Measurements from ENCODE around the gene CXCR4. TPM values are rescaled to one million over a fixed set of nuclear protein-coding genes. Genes with fewer than 3 reads are reported as not detected.

Gene CXCR4
- total RNA-seq, 1 experiment from 2014 or later, result 1.3 TPM

- H3K4me1 Mint-ChIP-seq, result no peaks in the 10 kb centered on the region
- no peaks in the 10 kb centered on the region for H3K36me3 Mint-ChIP-seq
- no peak overlapping the region for H3K4me3 Mint-ChIP-seq
- TF ChIP-seq TEAD1 (CRISPR knock-in tag; IDR thresholded peaks at IDR 0.05) (no peak), AR (CRISPR knock-in tag; IDR thresholded peaks at IDR 0.05) (no peak), IRF1 (CRISPR knock-in tag; IDR thresholded peaks at IDR 0.05) (no peak), NFE2L1 (CRISPR knock-in tag; IDR thresholded peaks at IDR 0.05) (no peak), USF1 (CRISPR knock-in tag; IDR thresholded peaks at IDR 0.05) (no peak), TP53 (CRISPR knock-in tag; IDR thresholded peaks at IDR 0.05) (no peak), IRF2 (CRISPR knock-in tag; IDR thresholded peaks at IDR 0.05; ENCODE audit: borderline replicate concordance, low read depth) (no peak), TCF7 (CRISPR knock-in tag; IDR thresholded peaks at IDR 0.05; ENCODE audit: low read depth) (no peak), ELF4 (CRISPR knock-in tag; IDR thresholded peaks at IDR 0.05; ENCODE audit: low read depth) (no peak), RORB (CRISPR knock-in tag; IDR thresholded peaks at IDR 0.05) (no peak)
- no peak overlapping the region for H3K27ac Mint-ChIP-seq
- 0 out of 2 replicates have a peak, but pooled peaks cover 2% of the 10 kb centered on the region for H3K9me3 Mint-ChIP-seq
- DNase-seq (ENCODE audit: low spot score) (no peak), ATAC-seq (no peak)
- ChIA-PET POLR2A (no interaction called here), CTCF (no interaction called here)
- H3K27me3 Mint-ChIP-seq (ENCODE audit: low read depth), result 0 out of 2 replicates have a peak, but pooled peaks cover 3% of the 10 kb centered on the region
Observed at GRCh38 chr2:136151021-136151971, 33.3 kb upstream of the CXCR4 start.

- DNase-seq (ENCODE audit: low spot score) (no peak), ATAC-seq (no peak)
- TF ChIP-seq E2F1 (CRISPR knock-in tag; IDR thresholded peaks at IDR 0.05) (no peak), IRF2 (CRISPR knock-in tag; IDR thresholded peaks at IDR 0.05; ENCODE audit: borderline replicate concordance, low read depth) (no peak), MYBL2 (CRISPR knock-in tag; IDR thresholded peaks at IDR 0.05) (no peak), JAZF1 (CRISPR knock-in tag; IDR thresholded peaks at IDR 0.05) (no peak), ATF3 (CRISPR knock-in tag; conservative IDR thresholded peaks at IDR 0.05) (no peak), ZNF219 (CRISPR knock-in tag; IDR thresholded peaks at IDR 0.05; ENCODE audit: borderline replicate concordance) (no peak), ZNF138 (CRISPR knock-in tag; conservative IDR thresholded peaks at IDR 0.05) (no peak)
- Mint-ChIP-seq H3K36me3 (no peaks in the 10 kb centered on the region), H3K9me3 (peaks cover 6% of the 10 kb centered on the region; the same call in 1 of the 2 replicates), H3K27ac (no peak overlapping the region), H3K4me3 (no peak overlapping the region), H3K27me3 (ENCODE audit: low read depth) (0 out of 2 replicates have a peak, but pooled peaks cover 3% of the 10 kb centered on the region), H3K4me1 (no peaks in the 10 kb centered on the region)
- POLR2A ChIA-PET, result no interaction called here
- CTCF ChIA-PET, result no interaction called here
Observed at GRCh38 chr2:136149011-136149410, 31.1 kb upstream of the CXCR4 start.

Measured in WTC11 (cell line).